ENCODE results near the gene PRR35.

PRR35 gene

DNA sequence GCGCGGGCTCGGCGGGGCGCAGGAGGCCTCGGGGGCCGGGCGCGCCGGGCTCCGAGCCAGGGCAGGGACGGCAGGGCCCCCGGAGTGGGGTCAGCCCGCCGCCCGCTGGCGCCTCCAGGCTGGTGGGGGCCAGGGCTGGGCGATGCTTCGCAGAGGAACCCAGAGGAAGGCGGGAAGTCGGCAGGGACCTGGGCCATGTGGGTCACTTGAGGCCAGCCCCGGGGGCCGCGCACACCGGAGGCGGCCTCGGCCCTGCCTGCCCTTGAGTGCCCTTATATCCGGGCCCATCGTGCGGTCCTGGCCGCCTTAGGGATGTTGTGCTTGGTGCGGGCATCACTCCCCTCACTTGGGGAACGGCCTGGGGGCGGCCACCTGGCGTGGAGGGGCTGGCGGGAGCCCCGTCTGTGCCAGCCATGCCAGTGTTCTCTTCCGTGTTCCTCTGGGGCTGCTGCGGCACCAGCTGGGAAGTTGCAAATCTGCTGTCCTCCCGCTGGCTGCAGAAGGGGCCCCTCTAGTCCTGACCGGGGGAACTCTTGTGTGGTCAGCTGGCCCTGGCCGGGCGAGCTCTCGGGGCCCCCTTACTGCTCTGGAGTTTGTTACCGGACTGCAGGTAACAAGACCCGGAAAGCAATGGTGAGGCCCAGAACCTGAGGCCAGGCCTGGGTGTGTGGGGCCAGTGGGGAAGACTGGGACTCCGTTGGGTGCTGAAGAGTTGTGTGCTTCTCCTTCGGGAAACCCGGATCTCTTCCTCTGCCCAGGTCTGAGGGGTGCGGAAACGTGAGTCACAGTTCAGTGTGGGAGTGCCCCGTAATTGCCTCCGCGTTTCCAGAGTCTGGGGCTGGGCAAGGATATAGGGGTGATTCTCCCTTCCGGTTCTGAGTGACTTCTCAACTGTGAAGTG lies 31.8 kb upstream of the PRR35 start:
- no peak for DNase-seq

DNA sequence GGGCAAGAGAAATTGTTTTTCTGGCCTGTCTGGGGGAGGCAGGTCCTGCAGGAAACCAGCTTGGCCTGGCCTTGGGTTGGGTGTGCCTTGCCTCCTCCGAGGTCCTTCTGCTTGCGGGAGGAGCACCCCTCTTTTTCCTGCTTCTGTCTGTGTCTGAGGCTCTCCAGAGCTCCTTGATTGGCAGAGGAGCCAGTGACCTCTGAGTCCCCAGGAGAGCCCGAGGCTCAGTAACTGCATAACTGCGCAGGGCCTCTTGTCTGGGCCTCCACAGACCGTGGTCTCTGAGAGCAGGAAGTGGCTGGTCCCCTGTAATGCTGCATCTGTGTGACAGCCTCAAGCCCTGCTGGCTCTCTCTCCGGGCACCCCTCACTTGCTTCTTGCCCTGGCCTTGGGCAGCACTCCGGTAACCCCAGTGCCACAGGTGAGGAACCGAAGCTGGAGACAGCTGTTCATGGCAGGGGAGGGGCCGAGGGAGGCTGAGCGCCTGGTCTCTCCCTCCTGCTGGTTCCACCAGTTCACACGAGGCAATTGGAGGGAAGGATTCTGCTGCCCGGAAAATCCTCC lies 31.1 kb upstream of the PRR35 start:
- DNase-seq, result no peak

- DNase-seq, result no peak
These were observed 29.9 kb upstream of the PRR35 start for GRCh38 chr16:530111-530817.

- DNase-seq, result no peak
These were observed 28.6 kb upstream of the PRR35 start for GRCh38 chr16:531494-532125.

DNA sequence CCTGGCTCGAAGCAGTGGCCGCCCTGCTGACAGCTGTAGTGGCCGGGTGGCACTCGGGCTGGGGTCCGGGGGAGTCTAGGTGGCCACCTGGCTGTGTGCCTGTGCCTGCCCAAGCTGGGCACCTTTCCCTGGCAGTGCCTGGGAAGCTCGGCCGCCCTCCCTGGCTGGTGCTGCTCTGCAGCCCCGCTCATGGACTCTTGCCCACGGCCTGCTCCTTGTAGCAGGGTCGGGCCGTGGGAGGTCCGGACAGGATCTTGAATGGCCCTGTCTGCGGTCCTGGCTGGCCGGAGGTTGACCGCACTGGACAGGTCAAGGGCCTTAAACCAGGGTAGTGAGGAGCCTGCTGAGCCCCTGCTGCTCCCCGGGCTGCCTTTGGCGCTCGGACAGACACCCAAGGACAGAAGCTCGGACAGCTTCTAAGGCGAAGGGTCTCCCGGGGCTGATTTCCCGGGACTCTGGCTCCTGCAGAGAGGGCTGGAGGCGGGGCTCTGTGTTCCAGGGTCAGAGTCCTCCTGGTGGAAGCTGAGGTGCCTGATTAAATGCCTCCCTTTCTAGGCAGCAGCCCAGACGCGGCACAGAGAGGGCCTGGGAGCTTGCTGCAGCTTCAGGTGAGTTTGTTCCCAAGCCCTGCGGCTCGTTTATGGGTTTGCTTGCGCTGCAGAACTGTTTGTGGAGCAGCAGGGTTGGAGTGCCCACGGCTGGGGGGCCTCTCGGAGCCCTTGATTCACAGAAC lies 26.6 kb upstream of the PRR35 start:
- DNase-seq, result no peak

DNA sequence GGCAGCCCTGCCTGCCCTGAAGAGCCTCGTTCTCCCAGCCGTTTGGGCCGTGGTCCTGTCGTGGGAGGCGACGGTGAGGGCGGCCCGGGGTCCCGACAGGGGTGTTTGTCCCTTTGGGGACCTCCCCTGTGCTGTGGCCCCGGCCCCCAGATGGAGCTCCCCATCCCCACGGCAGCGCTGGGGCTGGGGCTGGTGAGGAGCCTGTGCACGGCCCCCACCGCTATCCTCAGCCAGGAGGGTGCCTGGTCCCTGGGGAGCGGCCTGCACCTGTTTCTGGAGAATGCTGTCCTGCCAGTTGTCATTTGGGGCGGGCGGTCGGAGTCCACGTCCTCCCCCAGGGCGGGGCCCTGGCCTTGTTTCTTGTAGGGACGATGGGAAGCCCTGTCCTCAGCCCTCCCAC lies 26.1 kb upstream of the PRR35 start:
- DNase-seq, result no peak

GRCh38 chr16:534856-535445 lies 25.2 kb upstream of the PRR35 start:
- DNase-seq, result no peak

DNA sequence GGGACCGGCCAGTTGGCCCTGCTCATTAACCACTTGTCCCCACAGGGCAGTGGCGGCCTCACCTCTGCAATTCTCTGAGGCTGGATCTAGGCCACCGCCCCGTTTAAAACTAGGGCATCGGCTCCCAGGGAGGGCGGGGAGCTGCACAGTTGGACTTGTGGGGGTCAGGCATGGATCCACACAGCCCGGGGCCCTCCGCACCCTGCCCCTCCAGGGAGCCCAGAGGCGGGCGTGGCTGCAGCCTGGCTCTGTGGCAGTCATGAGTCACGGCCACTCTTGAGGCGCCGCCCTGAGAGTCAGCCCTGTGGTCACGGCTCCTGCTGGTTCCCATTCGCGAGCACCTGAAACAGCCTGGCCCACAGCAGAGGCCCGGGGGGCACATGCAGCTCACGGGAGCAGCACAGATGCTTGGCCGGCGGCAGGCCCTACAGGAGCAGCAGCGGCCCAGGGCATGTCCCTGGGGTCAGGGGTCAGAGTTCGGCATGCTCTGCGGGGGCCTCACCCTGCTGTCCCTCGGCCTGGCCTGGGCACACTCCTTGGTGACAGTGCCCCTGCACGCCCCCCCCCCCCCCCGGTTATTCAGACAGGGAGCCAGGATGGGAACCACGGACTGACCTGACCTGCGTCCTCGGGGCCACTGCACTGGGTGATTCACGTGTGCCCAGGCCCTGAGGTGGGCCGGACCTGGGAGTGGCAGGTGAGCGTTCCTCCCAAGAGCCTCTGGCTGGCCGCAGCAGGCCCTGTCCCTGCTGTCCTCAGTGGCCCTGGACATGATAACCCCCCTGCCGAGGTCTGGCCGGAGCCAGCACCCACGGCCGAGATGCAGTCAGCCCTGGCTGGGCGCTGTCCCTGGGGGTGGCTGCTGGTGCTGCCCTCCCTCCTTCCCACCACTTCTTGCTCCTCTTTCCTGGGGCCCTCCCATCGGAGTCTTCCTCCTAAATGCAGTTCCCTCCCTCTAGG lies 24.5 kb upstream of the PRR35 start:
- no peak for DNase-seq

DNA sequence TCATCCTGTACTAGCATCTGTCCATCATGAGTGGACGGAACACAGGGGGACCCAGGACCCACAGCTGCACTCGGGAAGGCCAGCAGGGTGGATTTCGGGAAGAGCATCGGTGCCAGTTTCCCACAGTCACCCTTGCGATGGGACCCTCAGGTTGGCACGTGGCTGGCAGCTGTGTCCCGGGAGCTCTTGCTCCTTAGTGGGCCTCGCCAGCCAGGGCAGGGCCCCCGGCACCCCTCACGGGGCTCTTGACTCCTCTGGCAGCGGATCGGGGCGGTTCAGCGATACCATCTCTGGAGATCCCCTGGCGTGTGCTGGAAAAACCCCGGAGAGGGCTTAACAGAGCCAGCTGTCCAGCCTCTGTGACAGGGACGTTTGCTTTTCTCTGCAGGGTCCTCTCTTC lies 23.4 kb upstream of the PRR35 start:
- DNase-seq, result no peak

GRCh38 chr16:537415-538335 lies 22.5 kb upstream of the PRR35 start:
- DNase-seq, result no peak

- DNase-seq, result no peak
These were observed 20.2 kb upstream of the PRR35 start for GRCh38 chr16:539901-540530.

DNA sequence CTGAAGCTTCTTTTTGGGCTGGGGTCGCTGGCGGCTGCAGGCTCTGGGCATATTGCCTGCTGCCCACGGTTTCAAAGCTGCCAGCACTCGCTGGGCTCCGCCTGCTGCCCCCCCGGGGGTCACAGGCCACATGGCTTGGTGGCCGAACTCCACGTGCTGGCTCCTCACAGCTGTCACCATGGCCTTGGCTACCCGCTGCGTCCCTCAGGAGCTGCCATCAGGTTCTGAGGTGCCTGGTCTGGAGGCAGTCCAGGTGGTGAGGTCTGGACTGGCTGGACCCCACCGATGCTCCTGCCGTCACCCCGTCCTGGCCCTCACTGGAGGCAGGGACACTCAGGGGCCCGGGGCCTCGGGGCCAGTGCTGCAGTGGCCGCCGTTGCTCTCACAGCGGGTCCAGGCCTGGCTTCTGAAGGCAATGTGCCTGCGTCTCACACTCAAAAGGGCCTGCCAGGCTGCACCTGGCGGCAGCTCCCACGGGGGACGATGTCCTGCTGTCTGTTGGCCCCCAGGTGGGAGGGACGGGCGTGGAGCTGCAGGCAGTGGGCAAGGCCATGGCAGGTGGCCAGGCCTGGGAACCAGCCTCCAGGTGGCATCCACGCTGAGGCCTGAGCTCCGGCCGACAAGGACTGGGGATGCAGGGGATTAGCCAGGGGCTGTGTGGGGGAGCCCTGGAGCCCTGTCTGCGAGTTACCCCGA lies 19.4 kb upstream of the PRR35 start:
- DNase-seq, result no peak

DNA sequence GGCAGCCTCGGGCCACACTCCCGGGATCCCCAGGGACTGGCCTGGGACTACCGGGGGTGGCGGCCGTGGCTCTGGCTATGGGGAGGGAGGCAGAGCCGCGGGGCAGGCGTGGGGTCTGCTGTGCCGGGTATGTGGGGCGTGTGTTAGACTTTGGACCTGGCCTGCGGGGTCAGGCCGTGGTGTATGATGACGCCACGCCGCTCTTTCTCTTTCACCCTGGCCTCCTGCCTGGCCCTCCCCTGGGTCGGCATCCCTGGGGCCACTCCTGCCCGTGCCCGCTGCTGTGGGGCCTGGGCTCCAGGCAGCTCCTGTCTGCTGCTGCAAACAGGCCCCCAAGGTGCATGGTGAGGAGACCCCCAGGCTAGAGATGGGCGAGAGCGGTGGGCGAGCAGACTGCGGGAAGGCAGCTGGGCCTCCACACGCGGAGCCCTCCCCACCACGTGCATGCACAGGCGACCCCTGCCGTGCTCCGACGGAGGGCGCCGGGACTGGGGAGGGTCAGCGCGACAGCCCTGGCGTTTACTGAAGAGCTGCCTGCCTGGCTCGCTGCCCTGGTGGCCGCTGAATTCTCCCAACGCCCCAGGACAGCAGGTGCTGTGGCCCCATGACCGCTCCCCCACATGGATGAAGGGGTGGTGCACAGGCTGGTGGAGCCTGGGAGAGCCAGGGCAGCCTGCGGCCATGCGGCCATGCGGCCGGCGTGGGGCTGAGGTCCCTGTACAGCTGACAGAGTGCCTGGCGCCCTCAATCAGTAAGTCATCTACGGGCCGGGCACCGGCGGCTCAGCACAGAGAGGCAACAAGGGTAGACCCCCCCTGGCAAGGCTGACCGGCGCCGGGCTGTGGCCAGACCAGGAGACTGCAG lies 16.7 kb upstream of the PRR35 start:
- DNase-seq, result no peak

DNA sequence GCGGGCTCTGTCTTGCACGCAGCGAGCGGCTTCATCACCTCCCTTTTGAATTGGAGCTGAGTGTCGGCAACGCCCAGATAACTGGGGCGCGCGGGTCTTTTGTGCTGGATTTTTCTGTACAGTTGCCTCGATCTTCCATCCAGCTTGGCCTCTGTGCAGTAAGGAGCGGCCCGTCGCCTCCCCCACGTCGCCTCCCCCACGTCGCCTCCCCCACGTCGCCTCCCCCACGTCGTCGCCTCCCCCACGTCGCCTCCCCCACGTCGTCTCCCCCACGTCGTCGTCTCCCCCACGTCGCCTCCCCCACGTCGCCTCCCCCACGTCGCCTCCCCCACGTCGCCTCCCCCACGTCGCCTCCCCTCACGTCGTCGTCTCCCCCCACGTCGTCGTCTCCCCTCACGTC lies 15.7 kb upstream of the PRR35 start:
- no peak for DNase-seq

- peak; percentile 41 for DNase-seq
These were observed 13.1 kb upstream of the PRR35 start for GRCh38 chr16:546909-547770.

- no peak for DNase-seq
These were observed 11.6 kb upstream of the PRR35 start for GRCh38 chr16:548586-548985.
